IMR-90 (cell line): Measurements from ENCODE around the gene CDK5RAP2.

Experiments
- BHLHE40 ChIP-seq: fragments of 150-350 bp; IDR thresholded peaks from 2 replicates; pipeline ENCODE4 v1.6.1; 2016; ENCODE audit warnings: mild to moderate bottlenecking, low read depth, low read length
- CEBPB ChIP-seq: IDR thresholded peaks from 2 replicates; pipeline ENCODE4 v1.6.1; 2012; ENCODE audit warnings: low read depth, low read length, improper control_type of control experiment
- FOS ChIP-seq: fragments of 150-350 bp; IDR thresholded peaks from 2 replicates; pipeline ENCODE4 v1.6.1; 2016; ENCODE audit warnings: low read depth, low read length
- MAFK ChIP-seq: IDR thresholded peaks from 2 replicates; pipeline ENCODE4 v1.6.1; 2012; ENCODE audit warnings: low read depth, low read length, improper control_type of control experiment
- MAZ ChIP-seq: IDR thresholded peaks from 2 replicates; pipeline ENCODE4 v1.6.1; 2012; ENCODE audit warnings: low read depth, mild to moderate bottlenecking, low read length, improper control_type of control experiment, moderate library complexity, borderline replicate concordance
- MXI1 ChIP-seq: IDR thresholded peaks from 2 replicates; pipeline ENCODE4 v1.6.1; 2012; ENCODE audit warnings: low read depth, mild to moderate bottlenecking, low read length, moderate library complexity, borderline replicate concordance
- NFE2L2 ChIP-seq: fragments of 150-350 bp; IDR thresholded peaks from 2 replicates; pipeline ENCODE4 v1.6.1; 2016; ENCODE audit warnings: low read depth, mild to moderate bottlenecking, low read length
- POLR2A ChIP-seq: IDR thresholded peaks from 2 replicates; pipeline ENCODE4 v1.6.1; 2012; ENCODE audit warnings: mild to moderate bottlenecking, low read depth, low read length
- RAD21 ChIP-seq: IDR thresholded peaks from 2 replicates; pipeline ENCODE4 v1.6.1; 2012; ENCODE audit warnings: low read length, improper control_type of control experiment
- RFX5 ChIP-seq: IDR thresholded peaks from 2 replicates; pipeline ENCODE4 v1.8.0; 2012; ENCODE audit warnings: low read depth, mild to moderate bottlenecking, low read length, moderate library complexity
- SMC3 ChIP-seq: fragments of 150-350 bp; IDR thresholded peaks from 2 replicates; pipeline ENCODE4 v1.6.1; 2016; ENCODE audit warnings: low read depth, mild to moderate bottlenecking, antibody characterized with exemption, low read length, moderate library complexity
- USF2 ChIP-seq: fragments of 150-350 bp; IDR thresholded peaks from 2 replicates; pipeline ENCODE4 v1.6.1; 2017; ENCODE audit warnings: mild to moderate bottlenecking, antibody characterized with exemption, low read length, low read depth
- TF ChIP-seq, protein P1 (sequence below): fragments of 150-350 bp; IDR thresholded peaks from 2 replicates; pipeline ENCODE4 v1.6.1; 2016; ENCODE audit warnings: low read depth, mild to moderate bottlenecking, low read length, moderate library complexity, borderline replicate concordance
- TF ChIP-seq, protein P2 (sequence below): conservative IDR thresholded peaks from 2 replicates; pipeline ENCODE4 v1.5.1; 2012; ENCODE audit warnings: mild to moderate bottlenecking, low read depth, low read length, improper control_type of control experiment

- TF ChIP-seq POLR2A, result no peak
- TF ChIP-seq, protein P1, sequence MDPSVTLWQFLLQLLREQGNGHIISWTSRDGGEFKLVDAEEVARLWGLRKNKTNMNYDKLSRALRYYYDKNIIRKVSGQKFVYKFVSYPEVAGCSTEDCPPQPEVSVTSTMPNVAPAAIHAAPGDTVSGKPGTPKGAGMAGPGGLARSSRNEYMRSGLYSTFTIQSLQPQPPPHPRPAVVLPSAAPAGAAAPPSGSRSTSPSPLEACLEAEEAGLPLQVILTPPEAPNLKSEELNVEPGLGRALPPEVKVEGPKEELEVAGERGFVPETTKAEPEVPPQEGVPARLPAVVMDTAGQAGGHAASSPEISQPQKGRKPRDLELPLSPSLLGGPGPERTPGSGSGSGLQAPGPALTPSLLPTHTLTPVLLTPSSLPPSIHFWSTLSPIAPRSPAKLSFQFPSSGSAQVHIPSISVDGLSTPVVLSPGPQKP, result no peak
- TF ChIP-seq, protein P2, sequence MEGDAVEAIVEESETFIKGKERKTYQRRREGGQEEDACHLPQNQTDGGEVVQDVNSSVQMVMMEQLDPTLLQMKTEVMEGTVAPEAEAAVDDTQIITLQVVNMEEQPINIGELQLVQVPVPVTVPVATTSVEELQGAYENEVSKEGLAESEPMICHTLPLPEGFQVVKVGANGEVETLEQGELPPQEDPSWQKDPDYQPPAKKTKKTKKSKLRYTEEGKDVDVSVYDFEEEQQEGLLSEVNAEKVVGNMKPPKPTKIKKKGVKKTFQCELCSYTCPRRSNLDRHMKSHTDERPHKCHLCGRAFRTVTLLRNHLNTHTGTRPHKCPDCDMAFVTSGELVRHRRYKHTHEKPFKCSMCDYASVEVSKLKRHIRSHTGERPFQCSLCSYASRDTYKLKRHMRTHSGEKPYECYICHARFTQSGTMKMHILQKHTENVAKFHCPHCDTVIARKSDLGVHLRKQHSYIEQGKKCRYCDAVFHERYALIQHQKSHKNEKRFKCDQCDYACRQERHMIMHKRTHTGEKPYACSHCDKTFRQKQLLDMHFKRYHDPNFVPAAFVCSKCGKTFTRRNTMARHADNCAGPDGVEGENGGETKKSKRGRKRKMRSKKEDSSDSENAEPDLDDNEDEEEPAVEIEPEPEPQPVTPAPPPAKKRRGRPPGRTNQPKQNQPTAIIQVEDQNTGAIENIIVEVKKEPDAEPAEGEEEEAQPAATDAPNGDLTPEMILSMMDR, result no peak
- no peak for TF ChIP-seq BHLHE40
- no peak for TF ChIP-seq SMC3
- no peak for TF ChIP-seq RAD21
- TF ChIP-seq MXI1, result no peak
- no peak for TF ChIP-seq MAZ
- no peak for TF ChIP-seq USF2
- no peak for TF ChIP-seq RFX5
- no peak for TF ChIP-seq CEBPB
- no peak for TF ChIP-seq FOS
- TF ChIP-seq MAFK, result no peak
- no peak for TF ChIP-seq NFE2L2
These were observed 229.4 kb downstream of the CDK5RAP2 start for GRCh38 chr9:120350596-120350995.
